PFSK-1 (cell line): ENCODE results near the gene ZNF398.

ENCODE experiments used
- FOXP2 ChIP-seq: optimal IDR thresholded peaks from 2 replicates; pipeline ENCODE3; 2011; ENCODE audit warnings: borderline replicate concordance, control low read depth, inconsistent platforms; ENCODE audit not compliant: insufficient read depth; ENCODE audit errors: extremely low read length, extremely low read depth
- POLR2AphosphoS5 ChIP-seq: IDR thresholded peaks from 2 replicates; pipeline ENCODE4 v1.6.1; 2012; ENCODE audit warnings: low read depth, mild to moderate bottlenecking, control low read depth, low read length, moderate library complexity
- SIN3A ChIP-seq: IDR thresholded peaks from 2 replicates; pipeline ENCODE4 v1.6.1; 2012; ENCODE audit warnings: mild to moderate bottlenecking, low read length, moderate library complexity, borderline replicate concordance; ENCODE audit not compliant: insufficient read depth
- TAF1 ChIP-seq: IDR thresholded peaks from 2 replicates; pipeline ENCODE4 v1.6.1; 2012; ENCODE audit warnings: low read length, control low read depth, borderline replicate concordance; ENCODE audit not compliant: insufficient read depth
- TF ChIP-seq, protein P1 (sequence below), 2 experiments: IDR thresholded peaks; 2 replicates each; pipeline versions ENCODE4 v1.6.1 to v1.8.0; 2011 to 2012; ENCODE audit warnings: low read depth in 2 of 2, low read length in 2 of 2, control low read depth in 1 of 2, inconsistent platforms in 1 of 2, mild to moderate bottlenecking in 1 of 2, moderate library complexity in 1 of 2; ENCODE audit not compliant: insufficient read depth in 1 of 2

DNA sequence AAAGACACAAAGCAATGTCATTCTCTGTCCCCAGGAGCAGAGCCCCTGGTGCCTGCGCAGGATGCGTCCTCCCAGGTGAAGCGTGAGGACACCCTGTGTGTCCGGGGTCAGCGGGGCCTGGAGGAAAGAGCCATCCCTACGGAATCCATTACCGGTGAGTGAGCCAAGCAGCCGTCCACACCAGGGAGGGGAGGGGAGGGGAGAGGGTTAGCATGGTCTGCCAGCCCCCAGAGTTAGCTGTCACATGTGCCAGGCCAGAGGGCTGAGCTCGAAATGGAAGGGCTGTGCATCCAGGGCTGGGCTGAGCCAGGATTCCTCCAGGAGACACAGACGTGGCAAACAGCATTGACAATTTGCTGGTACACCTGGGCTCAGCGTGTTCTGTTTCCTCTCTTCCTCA lies 63.3 kb downstream of the ZNF398 start:
- TF ChIP-seq TAF1 = no peak
- no peak for TF ChIP-seq SIN3A
- no peak for TF ChIP-seq POLR2AphosphoS5
- TF ChIP-seq FOXP2 = no peak
- TF ChIP-seq, protein P1, sequence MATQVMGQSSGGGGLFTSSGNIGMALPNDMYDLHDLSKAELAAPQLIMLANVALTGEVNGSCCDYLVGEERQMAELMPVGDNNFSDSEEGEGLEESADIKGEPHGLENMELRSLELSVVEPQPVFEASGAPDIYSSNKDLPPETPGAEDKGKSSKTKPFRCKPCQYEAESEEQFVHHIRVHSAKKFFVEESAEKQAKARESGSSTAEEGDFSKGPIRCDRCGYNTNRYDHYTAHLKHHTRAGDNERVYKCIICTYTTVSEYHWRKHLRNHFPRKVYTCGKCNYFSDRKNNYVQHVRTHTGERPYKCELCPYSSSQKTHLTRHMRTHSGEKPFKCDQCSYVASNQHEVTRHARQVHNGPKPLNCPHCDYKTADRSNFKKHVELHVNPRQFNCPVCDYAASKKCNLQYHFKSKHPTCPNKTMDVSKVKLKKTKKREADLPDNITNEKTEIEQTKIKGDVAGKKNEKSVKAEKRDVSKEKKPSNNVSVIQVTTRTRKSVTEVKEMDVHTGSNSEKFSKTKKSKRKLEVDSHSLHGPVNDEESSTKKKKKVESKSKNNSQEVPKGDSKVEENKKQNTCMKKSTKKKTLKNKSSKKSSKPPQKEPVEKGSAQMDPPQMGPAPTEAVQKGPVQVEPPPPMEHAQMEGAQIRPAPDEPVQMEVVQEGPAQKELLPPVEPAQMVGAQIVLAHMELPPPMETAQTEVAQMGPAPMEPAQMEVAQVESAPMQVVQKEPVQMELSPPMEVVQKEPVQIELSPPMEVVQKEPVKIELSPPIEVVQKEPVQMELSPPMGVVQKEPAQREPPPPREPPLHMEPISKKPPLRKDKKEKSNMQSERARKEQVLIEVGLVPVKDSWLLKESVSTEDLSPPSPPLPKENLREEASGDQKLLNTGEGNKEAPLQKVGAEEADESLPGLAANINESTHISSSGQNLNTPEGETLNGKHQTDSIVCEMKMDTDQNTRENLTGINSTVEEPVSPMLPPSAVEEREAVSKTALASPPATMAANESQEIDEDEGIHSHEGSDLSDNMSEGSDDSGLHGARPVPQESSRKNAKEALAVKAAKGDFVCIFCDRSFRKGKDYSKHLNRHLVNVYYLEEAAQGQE (IDR thresholded peaks at IDR 0.05; ENCODE audit: insufficient read depth in 1 of 2, low read depth in 2 of 2, low read length in 2 of 2) = no peak
